ENCODE results near the gene APBB1. TPM values are rescaled to one million over a fixed set of nuclear protein-coding genes. Genes with fewer than 3 reads are reported as not detected.

APBB1 gene
- total and polyA plus RNA-seq, 2 donors (not counting 1 experiment from before 2014, with no cell fraction given) = 23.4 to 32.5 TPM

GRCh38 chr11:6397636-6398035 lies 21.3 kb downstream of the APBB1 start:
- WGBS (ENCODE audit: insufficient coverage) = 95% methylated on average over 3 of the region's 3 CpGs
- Histone ChIP-seq H3K27ac (ENCODE audit: low read length in 2 of 2) (no peak overlapping the region), H3K9me3 (ENCODE audit: control extremely low read depth in 1 of 3, control insufficient read depth in 2 of 3, insufficient read depth in 1 of 3, low read length in 2 of 3) (no peaks in the 10 kb centered on the region), H2AFZ (ENCODE audit: insufficient read depth, low read depth, low read length, poor library complexity, severe bottlenecking) (no peak overlapping the region), H3K79me2 (ENCODE audit: control insufficient read depth, insufficient read depth, low read length) (peaks cover 20% of the 10 kb centered on the region), H4K20me1 (ENCODE audit: control insufficient read depth, insufficient read depth, low read length, poor library complexity, severe bottlenecking) (no peaks in the 10 kb centered on the region), H3K4me3 (ENCODE audit: control extremely low read depth in 1 of 5, extremely low read depth in 1 of 5, insufficient read depth in 1 of 5, low read depth in 2 of 5, low read length in 4 of 5) (no peak overlapping the region), H3K4me2 (replicated peaks; ENCODE audit: low read depth, low read length, poor library complexity, severe bottlenecking) (no peak overlapping the region), H3K36me3 (replicated peaks in 1 of 2; ENCODE audit: control extremely low read depth in 1 of 2, control insufficient read depth in 1 of 2, extremely low read depth in 1 of 2, insufficient read depth in 2 of 2, low read length in 1 of 2) (peaks cover 0 to 14% of the 10 kb centered on the region in 2 experiments), H3K27me3 (replicated peaks in 1 of 4; ENCODE audit: control extremely low read depth in 1 of 4, control insufficient read depth in 3 of 4, insufficient read depth in 4 of 4, low read length in 3 of 4) (no peaks in the 10 kb centered on the region), H3K4me1 (ENCODE audit: control insufficient read depth in 2 of 2, insufficient read depth in 2 of 2, low read length in 2 of 2) (peaks cover 10 to 20% of the 10 kb centered on the region in 2 donors), H3K9ac (ENCODE audit: low read length) (no peak overlapping the region)
- DNase-seq (no peak), ATAC-seq (ENCODE audit: low read depth) (no peak)
- Mint-ChIP-seq H3K4me1 (peaks cover 24% of the 10 kb centered on the region), H3K9me3 (ENCODE audit: insufficient read depth) (no peaks in the 10 kb centered on the region), H3K27me3 (no peaks in the 10 kb centered on the region), H3K4me3 (no peak overlapping the region), H3K27ac (no peak overlapping the region)
- no peak for TF ChIP-seq CTCF (IDR thresholded peaks at IDR 0.05)
- TF ChIP-seq EZH2 (IDR thresholded peaks at IDR 0.05; ENCODE audit: borderline replicate concordance, insufficient read depth, low read depth, low read length, poor library complexity, severe bottlenecking) = no peak
- ChIA-PET CTCF (interaction anchor here (0.9 kb wide), 1 partner anchor 22 kb away, joined by 3 read pairs; no protein-coding TSS in a partner anchor), POLR2A (no interaction called here)
- intact Hi-C loops (cut with micrococcal nuclease) = no loop called here

GRCh38 chr11:6397156-6397555 lies 21.7 kb downstream of the APBB1 start:
- POLR2A ChIA-PET = no interaction called here

More at GRCh38 chr11:6397156-6397555, 21.7 kb downstream of the APBB1 start:
- H3K36me3 ChIP-seq (replicated peaks in 1 of 2; ENCODE audit: control extremely low read depth in 1 of 2, control insufficient read depth in 1 of 2, extremely low read depth in 1 of 2, insufficient read depth in 2 of 2, low read length in 1 of 2) = peaks cover 0 to 14% of the 10 kb centered on the region in 2 experiments
- H3K9me3 ChIP-seq (ENCODE audit: control extremely low read depth in 1 of 3, control insufficient read depth in 2 of 3, insufficient read depth in 1 of 3, low read length in 2 of 3) = no peaks in the 10 kb centered on the region
- H3K4me2 ChIP-seq (replicated peaks; ENCODE audit: low read depth, low read length, poor library complexity, severe bottlenecking) = no peak overlapping the region
- ATAC-seq (ENCODE audit: low read depth) (no peak), DNase-seq (no peak)
- no peaks in the 10 kb centered on the region for H4K20me1 ChIP-seq (ENCODE audit: control insufficient read depth, insufficient read depth, low read length, poor library complexity, severe bottlenecking)
- Mint-ChIP-seq H3K27me3 (no peaks in the 10 kb centered on the region), H3K4me1 (peaks cover 20% of the 10 kb centered on the region), H3K9me3 (ENCODE audit: insufficient read depth) (no peaks in the 10 kb centered on the region), H3K4me3 (no peak overlapping the region), H3K27ac (no peak overlapping the region)
- peaks cover 6 to 16% of the 10 kb centered on the region in 2 donors for H3K4me1 ChIP-seq (ENCODE audit: control insufficient read depth in 2 of 2, insufficient read depth in 2 of 2, low read length in 2 of 2)
- intact Hi-C loops (cut with micrococcal nuclease) = no loop called here
- CTCF ChIA-PET = interaction anchor here (0.9 kb wide), 1 partner anchor 23 kb away, joined by 3 read pairs; no protein-coding TSS in a partner anchor
- 75% methylated on average over 1 of the region's 1 CpG for WGBS (ENCODE audit: insufficient coverage)
- H3K27ac ChIP-seq (ENCODE audit: low read length in 2 of 2) = no peak overlapping the region
- no peak overlapping the region for H3K4me3 ChIP-seq (ENCODE audit: control extremely low read depth in 1 of 5, extremely low read depth in 1 of 5, insufficient read depth in 1 of 5, low read depth in 2 of 5, low read length in 4 of 5)
- H3K79me2 ChIP-seq (ENCODE audit: control insufficient read depth, insufficient read depth, low read length) = peaks cover 21% of the 10 kb centered on the region
- H3K9ac ChIP-seq (ENCODE audit: low read length) = no peak overlapping the region
- no peak for TF ChIP-seq CTCF (IDR thresholded peaks at IDR 0.05)
- no peak for TF ChIP-seq EZH2 (IDR thresholded peaks at IDR 0.05; ENCODE audit: borderline replicate concordance, insufficient read depth, low read depth, low read length, poor library complexity, severe bottlenecking)
- H2AFZ ChIP-seq (ENCODE audit: insufficient read depth, low read depth, low read length, poor library complexity, severe bottlenecking) = no peak overlapping the region
- no peaks in the 10 kb centered on the region for H3K27me3 ChIP-seq (replicated peaks in 1 of 4; ENCODE audit: control extremely low read depth in 1 of 4, control insufficient read depth in 3 of 4, insufficient read depth in 4 of 4, low read length in 3 of 4)
